Measurements from ENCODE around the gene RAP1GAP2. TPM values are rescaled to one million over a fixed set of nuclear protein-coding genes. Genes with fewer than 3 reads are reported as not detected.
"Not testable (repeated sequence)": the region's sequence is repeated elsewhere in the genome, so short reads cannot be mapped to it uniquely, and the experiment has no call there.

Gene RAP1GAP2
- total RNA-seq, 4 donors from 2014 or later: 0.85 to 2.4 (median 1.5) TPM

DNA sequence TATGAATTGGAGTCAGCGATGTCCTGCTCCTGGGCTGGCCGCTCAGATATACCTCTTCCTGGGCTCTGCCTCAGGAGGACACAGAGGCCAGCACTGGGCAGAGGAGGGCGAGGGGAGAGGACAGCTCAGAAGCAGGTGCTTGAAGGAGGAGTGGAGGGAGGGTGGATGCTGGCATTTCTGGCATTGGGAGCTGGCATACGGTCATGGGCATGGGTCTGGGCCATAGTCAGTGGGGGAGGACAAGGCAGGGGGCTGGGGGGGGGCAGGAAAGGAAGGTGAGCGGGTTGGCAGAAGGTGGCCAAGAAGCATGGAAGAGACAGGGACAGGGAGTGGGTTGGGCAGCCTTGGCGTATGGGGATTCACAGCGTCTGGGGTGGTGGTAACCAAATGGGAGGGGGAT, 16.7 kb upstream of the RAP1GAP2 start:
- Histone ChIP-seq H3K36me3 (no peaks in the 10 kb centered on the region), H3K9me3 (no peaks in the 10 kb centered on the region), H3K27me3 (peaks cover 22 to 34% (median 23%) of the 10 kb centered on the region in 3 donors), H3K4me1 (no peaks in the 10 kb centered on the region), H3K4me3 (no peak overlapping the region), H3K27ac (no peak overlapping the region)
- no peak for DNase-seq
- in situ Hi-C loops (cut with MboI; ENCODE audit: low sequenced_read_pairs in 4 of 4): no loop called here
- no peak for ATAC-seq
- intact Hi-C loops (cut with DNase I; ENCODE audit: low total_unique reads): no loop called here
- TF ChIP-seq, protein P1, sequence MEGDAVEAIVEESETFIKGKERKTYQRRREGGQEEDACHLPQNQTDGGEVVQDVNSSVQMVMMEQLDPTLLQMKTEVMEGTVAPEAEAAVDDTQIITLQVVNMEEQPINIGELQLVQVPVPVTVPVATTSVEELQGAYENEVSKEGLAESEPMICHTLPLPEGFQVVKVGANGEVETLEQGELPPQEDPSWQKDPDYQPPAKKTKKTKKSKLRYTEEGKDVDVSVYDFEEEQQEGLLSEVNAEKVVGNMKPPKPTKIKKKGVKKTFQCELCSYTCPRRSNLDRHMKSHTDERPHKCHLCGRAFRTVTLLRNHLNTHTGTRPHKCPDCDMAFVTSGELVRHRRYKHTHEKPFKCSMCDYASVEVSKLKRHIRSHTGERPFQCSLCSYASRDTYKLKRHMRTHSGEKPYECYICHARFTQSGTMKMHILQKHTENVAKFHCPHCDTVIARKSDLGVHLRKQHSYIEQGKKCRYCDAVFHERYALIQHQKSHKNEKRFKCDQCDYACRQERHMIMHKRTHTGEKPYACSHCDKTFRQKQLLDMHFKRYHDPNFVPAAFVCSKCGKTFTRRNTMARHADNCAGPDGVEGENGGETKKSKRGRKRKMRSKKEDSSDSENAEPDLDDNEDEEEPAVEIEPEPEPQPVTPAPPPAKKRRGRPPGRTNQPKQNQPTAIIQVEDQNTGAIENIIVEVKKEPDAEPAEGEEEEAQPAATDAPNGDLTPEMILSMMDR (IDR thresholded peaks at IDR 0.05 in 4 of 5, conservative IDR thresholded peaks at IDR 0.05 in 1 of 5): no peak
- TF ChIP-seq POLR2A (IDR thresholded peaks at IDR 0.05): no peak

DNA sequence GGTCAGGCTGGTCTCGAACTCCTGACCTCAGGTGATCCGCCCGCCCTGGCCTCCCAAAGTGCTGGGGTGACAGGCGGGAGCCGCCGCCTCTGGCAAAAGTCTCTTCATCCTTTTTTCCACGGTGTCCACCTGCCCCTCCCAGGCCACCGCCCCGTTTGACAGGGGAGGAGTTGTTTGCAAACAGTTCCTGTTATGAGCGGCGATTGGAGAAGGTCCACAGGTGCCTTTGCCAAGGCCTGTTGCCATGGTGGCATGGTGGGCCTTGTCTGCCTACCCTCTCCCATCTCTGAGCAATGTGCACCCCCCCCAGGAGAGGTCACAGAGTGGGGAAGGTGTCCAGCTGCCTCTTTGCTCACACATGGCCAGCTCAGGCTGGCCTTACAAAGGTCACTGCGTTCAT, 16.0 kb upstream of the RAP1GAP2 start:
- ATAC-seq (no peak), DNase-seq (no peak)
- no peak for TF ChIP-seq POLR2A (IDR thresholded peaks at IDR 0.05)
- TF ChIP-seq, protein P1 (IDR thresholded peaks at IDR 0.05 in 4 of 5, conservative IDR thresholded peaks at IDR 0.05 in 1 of 5): no peak
- Histone ChIP-seq H3K27ac (no peak overlapping the region), H3K27me3 (peaks cover 16 to 27% (median 21%) of the 10 kb centered on the region in 3 donors), H3K36me3 (no peaks in the 10 kb centered on the region), H3K4me1 (no peaks in the 10 kb centered on the region), H3K9me3 (no peaks in the 10 kb centered on the region), H3K4me3 (no peak overlapping the region)
- intact Hi-C loops (cut with DNase I; ENCODE audit: low total_unique reads): no loop called here
- in situ Hi-C loops (cut with MboI; ENCODE audit: low sequenced_read_pairs in 4 of 4): no loop called here

GRCh38 chr17:2780931-2781454, 15.2 kb upstream of the RAP1GAP2 start:
- in situ Hi-C loops (cut with MboI; ENCODE audit: low sequenced_read_pairs in 4 of 4) (no loop called here), intact Hi-C loops (cut with DNase I; ENCODE audit: low total_unique reads) (no loop called here)
- H3K4me1 ChIP-seq: no peaks in the 10 kb centered on the region
- no peak for TF ChIP-seq POLR2A (IDR thresholded peaks at IDR 0.05)
- TF ChIP-seq, protein P1 (IDR thresholded peaks at IDR 0.05 in 4 of 5, conservative IDR thresholded peaks at IDR 0.05 in 1 of 5): no peak
- peaks cover 10 to 20% (median 14%) of the 10 kb centered on the region in 3 donors for H3K27me3 ChIP-seq
- H3K36me3 ChIP-seq: no peaks in the 10 kb centered on the region
- H3K9me3 ChIP-seq: no peaks in the 10 kb centered on the region
- H3K27ac ChIP-seq: no peak overlapping the region
- DNase-seq: no peak
- no peak overlapping the region for H3K4me3 ChIP-seq
- ATAC-seq: no peak

DNA sequence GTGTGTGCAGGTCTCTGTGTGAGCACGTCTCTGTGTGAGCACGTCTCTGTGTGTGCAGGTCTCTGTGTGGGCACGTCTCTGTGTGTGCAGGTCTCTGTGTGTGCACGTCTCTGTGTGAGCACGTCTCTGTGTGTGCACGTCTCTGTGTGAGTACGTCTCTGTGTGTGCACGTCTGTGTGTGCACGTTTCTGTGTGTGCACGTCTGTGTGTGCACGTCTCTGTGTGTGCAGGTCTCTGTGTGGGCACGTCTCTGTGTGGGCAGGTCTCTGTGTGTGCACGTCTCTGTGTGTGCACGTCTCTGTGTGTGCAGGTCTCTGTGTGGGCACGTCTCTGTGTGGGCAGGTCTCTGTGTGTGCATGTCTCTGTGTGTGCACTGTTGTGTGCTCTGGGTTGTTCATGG, 14.6 kb upstream of the RAP1GAP2 start:
- H3K9me3 ChIP-seq; ATAC-seq; DNase-seq; H3K4me1 ChIP-seq; intact Hi-C loops (cut with DNase I; ENCODE audit: low total_unique reads); H3K4me3 ChIP-seq; H3K36me3 ChIP-seq; H3K27ac ChIP-seq; in situ Hi-C loops (cut with MboI; ENCODE audit: low sequenced_read_pairs in 4 of 4): not testable (repeated sequence)
- peaks cover 7 to 16% (median 10%) of the 10 kb centered on the region in 3 donors for H3K27me3 ChIP-seq

GRCh38 chr17:2782055-2782454, 14.2 kb upstream of the RAP1GAP2 start:
- ATAC-seq (no peak), DNase-seq (no peak)
- H3K27ac ChIP-seq: no peak overlapping the region
- TF ChIP-seq POLR2A (IDR thresholded peaks at IDR 0.05): no peak
- TF ChIP-seq, protein P1 (IDR thresholded peaks at IDR 0.05 in 4 of 5, conservative IDR thresholded peaks at IDR 0.05 in 1 of 5): no peak
- intact Hi-C loops (cut with DNase I; ENCODE audit: low total_unique reads): no loop called here
- H3K4me1 ChIP-seq: no peaks in the 10 kb centered on the region
- no peaks in the 10 kb centered on the region for H3K36me3 ChIP-seq
- no peak overlapping the region for H3K4me3 ChIP-seq
- H3K9me3 ChIP-seq: no peaks in the 10 kb centered on the region
- in situ Hi-C loops (cut with MboI; ENCODE audit: low sequenced_read_pairs in 4 of 4): no loop called here
- peaks cover 5 to 12% (median 6%) of the 10 kb centered on the region in 3 donors for H3K27me3 ChIP-seq

Measured in gastrocnemius medialis (tissue), 4 donors.